ENCODE measurements around the gene ERF. TPM values are rescaled to one million over a fixed set of nuclear protein-coding genes. Genes with fewer than 3 reads are reported as not detected.
A peak's percentile ranks its signal among the peaks of the same experiment; 100 is the strongest.

ERF gene
- total RNA-seq, 1 donor from 2014 or later: 109 TPM

DNA sequence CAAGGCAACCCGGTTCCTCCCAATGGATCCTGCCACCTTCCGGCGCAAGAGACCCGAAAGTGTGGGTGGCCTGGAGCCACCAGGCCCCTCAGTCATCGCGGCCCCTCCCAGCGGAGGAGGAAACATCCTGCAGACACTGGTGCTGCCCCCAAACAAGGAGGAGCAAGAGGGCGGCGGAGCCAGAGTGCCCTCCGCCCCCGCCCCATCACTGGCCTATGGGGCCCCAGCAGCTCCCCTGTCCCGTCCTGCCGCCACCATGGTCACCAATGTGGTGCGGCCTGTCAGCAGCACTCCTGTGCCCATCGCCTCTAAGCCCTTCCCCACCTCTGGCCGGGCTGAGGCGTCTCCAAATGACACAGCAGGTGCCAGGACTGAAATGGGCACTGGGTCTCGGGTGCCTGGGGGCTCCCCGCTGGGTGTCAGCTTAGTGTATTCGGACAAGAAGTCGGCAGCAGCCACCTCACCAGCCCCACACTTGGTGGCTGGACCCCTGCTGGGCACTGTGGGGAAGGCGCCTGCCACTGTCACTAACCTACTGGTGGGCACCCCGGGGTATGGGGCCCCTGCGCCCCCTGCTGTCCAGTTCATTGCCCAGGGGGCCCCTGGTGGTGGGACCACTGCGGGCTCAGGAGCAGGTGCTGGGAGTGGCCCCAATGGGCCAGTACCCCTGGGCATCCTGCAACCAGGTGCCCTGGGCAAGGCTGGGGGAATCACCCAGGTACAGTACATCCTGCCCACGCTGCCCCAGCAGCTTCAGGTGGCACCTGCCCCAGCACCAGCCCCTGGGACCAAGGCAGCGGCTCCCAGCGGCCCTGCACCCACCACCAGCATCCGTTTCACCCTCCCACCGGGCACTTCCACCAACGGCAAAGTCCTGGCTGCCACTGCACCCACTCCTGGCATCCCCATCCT lies 35.9 kb upstream of the ERF start:
- Mint-ChIP-seq H3K4me3 (ENCODE audit: unreplicated experiment) (peak overlapping the region; percentile 25), H3K36me3 (ENCODE audit: low read depth, unreplicated experiment) (peaks cover 20% of the 10 kb centered on the region), H3K9me3 (ENCODE audit: unreplicated experiment) (no peaks in the 10 kb centered on the region), H3K27ac (ENCODE audit: unreplicated experiment) (no peak overlapping the region), H3K27me3 (ENCODE audit: unreplicated experiment) (peaks cover 18% of the 10 kb centered on the region), H3K4me1 (ENCODE audit: unreplicated experiment) (peaks cover 6% of the 10 kb centered on the region)
- TF ChIP-seq, protein P1, sequence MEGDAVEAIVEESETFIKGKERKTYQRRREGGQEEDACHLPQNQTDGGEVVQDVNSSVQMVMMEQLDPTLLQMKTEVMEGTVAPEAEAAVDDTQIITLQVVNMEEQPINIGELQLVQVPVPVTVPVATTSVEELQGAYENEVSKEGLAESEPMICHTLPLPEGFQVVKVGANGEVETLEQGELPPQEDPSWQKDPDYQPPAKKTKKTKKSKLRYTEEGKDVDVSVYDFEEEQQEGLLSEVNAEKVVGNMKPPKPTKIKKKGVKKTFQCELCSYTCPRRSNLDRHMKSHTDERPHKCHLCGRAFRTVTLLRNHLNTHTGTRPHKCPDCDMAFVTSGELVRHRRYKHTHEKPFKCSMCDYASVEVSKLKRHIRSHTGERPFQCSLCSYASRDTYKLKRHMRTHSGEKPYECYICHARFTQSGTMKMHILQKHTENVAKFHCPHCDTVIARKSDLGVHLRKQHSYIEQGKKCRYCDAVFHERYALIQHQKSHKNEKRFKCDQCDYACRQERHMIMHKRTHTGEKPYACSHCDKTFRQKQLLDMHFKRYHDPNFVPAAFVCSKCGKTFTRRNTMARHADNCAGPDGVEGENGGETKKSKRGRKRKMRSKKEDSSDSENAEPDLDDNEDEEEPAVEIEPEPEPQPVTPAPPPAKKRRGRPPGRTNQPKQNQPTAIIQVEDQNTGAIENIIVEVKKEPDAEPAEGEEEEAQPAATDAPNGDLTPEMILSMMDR (IDR thresholded peaks at IDR 0.05; ENCODE audit: unreplicated experiment): peak; percentile 72
- DNase-seq (ENCODE audit: low spot score): peak; percentile 68

GRCh38 chr19:42290136-42290522 lies 35.2 kb upstream of the ERF start:
- Mint-ChIP-seq H3K4me1 (ENCODE audit: unreplicated experiment) (peaks cover 12% of the 10 kb centered on the region), H3K27ac (ENCODE audit: unreplicated experiment) (no peak overlapping the region), H3K27me3 (ENCODE audit: unreplicated experiment) (peaks cover 20% of the 10 kb centered on the region), H3K36me3 (ENCODE audit: low read depth, unreplicated experiment) (peaks cover 20% of the 10 kb centered on the region), H3K4me3 (ENCODE audit: unreplicated experiment) (no peak overlapping the region), H3K9me3 (ENCODE audit: unreplicated experiment) (no peaks in the 10 kb centered on the region)
- TF ChIP-seq, protein P1 (IDR thresholded peaks at IDR 0.05; ENCODE audit: unreplicated experiment): no peak
- no peak for DNase-seq (ENCODE audit: low spot score)

DNA sequence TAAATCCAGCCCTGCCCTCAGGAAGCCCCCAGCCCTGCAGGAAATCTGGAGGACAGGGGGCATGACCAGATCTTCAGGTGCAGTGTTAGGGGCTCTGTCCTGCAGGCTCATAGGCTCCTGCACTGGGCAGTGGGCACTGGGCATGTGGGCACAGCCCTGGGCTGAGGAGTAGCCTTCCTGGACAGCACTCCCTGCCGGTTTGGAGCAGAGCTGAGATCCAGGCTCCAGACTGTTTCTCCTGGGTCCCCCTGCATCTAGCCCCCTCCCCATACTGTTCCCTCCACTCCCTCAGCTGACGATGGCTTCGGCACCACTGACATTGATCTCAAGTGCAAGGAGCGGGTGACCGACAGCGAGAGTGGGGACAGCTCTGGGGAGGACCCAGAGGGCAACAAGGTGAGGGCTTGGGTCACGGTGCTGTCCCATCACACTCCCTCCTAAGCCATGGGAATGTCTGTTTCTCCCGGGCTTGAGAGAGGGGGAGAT lies 34.7 kb upstream of the ERF start:
- Mint-ChIP-seq H3K4me1 (ENCODE audit: unreplicated experiment) (peaks cover 17% of the 10 kb centered on the region), H3K9me3 (ENCODE audit: unreplicated experiment) (no peaks in the 10 kb centered on the region), H3K36me3 (ENCODE audit: low read depth, unreplicated experiment) (peaks cover 20% of the 10 kb centered on the region), H3K4me3 (ENCODE audit: unreplicated experiment) (no peak overlapping the region), H3K27ac (ENCODE audit: unreplicated experiment) (no peak overlapping the region), H3K27me3 (ENCODE audit: unreplicated experiment) (peaks cover 23% of the 10 kb centered on the region)
- DNase-seq (ENCODE audit: low spot score): no peak
- TF ChIP-seq, protein P1 (IDR thresholded peaks at IDR 0.05; ENCODE audit: unreplicated experiment): no peak

DNA sequence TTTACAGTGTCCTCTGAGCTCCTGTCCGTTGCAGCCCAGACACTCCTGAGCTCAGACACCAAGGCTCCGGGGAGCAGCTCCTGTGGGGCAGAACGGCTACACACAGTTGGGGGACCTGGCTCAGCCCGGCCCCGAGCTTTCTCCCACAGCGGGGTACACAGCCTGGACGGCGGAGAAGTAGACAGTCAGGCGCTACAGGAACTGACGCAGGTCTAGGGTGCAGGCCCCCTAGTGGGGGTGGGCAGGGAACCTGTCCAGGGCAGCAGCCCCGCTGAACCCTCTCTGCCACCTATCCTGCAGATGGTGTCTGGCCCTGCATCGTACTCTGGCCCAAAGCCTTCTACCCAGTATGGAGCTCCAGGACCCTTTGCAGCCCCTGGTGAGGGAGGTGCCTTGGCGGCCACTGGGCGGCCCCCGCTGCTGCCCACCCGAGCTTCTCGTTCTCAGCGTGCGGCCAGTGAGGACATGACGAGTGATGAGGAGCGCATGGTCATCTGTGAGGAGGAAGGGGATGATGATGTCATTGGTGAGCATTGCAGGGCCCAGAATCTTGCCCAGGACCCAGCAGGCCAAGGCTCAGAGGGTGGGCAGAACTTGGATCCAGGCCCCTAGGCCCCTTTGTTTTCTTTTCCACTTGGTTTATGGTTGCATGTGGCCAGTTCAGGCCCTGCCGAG lies 34.1 kb upstream of the ERF start:
- no peak overlapping the region for H3K4me3 Mint-ChIP-seq (ENCODE audit: unreplicated experiment)
- no peak for DNase-seq (ENCODE audit: low spot score)
- H3K9me3 Mint-ChIP-seq (ENCODE audit: unreplicated experiment): no peaks in the 10 kb centered on the region
- H3K36me3 Mint-ChIP-seq (ENCODE audit: low read depth, unreplicated experiment): peaks cover 20% of the 10 kb centered on the region
- peaks cover 23% of the 10 kb centered on the region for H3K27me3 Mint-ChIP-seq (ENCODE audit: unreplicated experiment)
- H3K4me1 Mint-ChIP-seq (ENCODE audit: unreplicated experiment): peaks cover 17% of the 10 kb centered on the region
- TF ChIP-seq, protein P1 (IDR thresholded peaks at IDR 0.05; ENCODE audit: unreplicated experiment): no peak
- H3K27ac Mint-ChIP-seq (ENCODE audit: unreplicated experiment): no peak overlapping the region

Measured in endothelial cell (in vitro differentiated cells).